Sigmoid colon (tissue), 4 donors: Measurements from ENCODE around the gene AMOTL2.

Experiments used
- CTCF ChIP-seq, 4 experiments: fragments of 450-650 bp in 3 of 4; fragments of 200-600 bp in 1 of 4; IDR thresholded peaks; one replicate each; pipeline ENCODE4 v1.5.1; 2016 to 2019; ENCODE audit warnings: antibody characterized with exemption in 4 of 4, mild to moderate bottlenecking in 3 of 4, moderate library complexity in 2 of 4
- EP300 ChIP-seq, 4 donors: sonication (generic); formaldehyde crosslinking; IDR thresholded peaks; one replicate each; pipeline ENCODE4 v1.6.1; 2017; ENCODE audit warnings: antibody characterized with exemption in 4 of 4
- POLR2A ChIP-seq, 2 donors: fragments of 450-650 bp; IDR thresholded peaks; one replicate each; pipeline ENCODE4 v1.6.1; 2016; ENCODE audit warnings: antibody characterized with exemption in 2 of 2, mild to moderate bottlenecking in 2 of 2, moderate library complexity in 2 of 2
- POLR2AphosphoS5 ChIP-seq, 4 donors: sonication (generic); formaldehyde crosslinking; IDR thresholded peaks; one replicate each; pipeline ENCODE4 v1.6.1; 2017; ENCODE audit warnings: antibody characterized with exemption in 4 of 4

- no peak for TF ChIP-seq CTCF (IDR thresholded peaks at IDR 0.05)
- no peak for TF ChIP-seq POLR2AphosphoS5 (IDR thresholded peaks at IDR 0.05)
- TF ChIP-seq POLR2A (IDR thresholded peaks at IDR 0.05) = no peak
- TF ChIP-seq EP300 (IDR thresholded peaks at IDR 0.05) = no peak
These were observed 23.4 kb downstream of the AMOTL2 start for GRCh38 chr3:134350861-134351311.
